GM19099 (cell line): ENCODE measurements around the gene SIDT1.
A peak's percentile ranks its signal among the peaks of the same experiment; 100 is the strongest.

ENCODE experiments used
- POLR2A ChIP-seq: IDR thresholded peaks from 3 replicates; pipeline ENCODE4 v1.6.1; 2011; ENCODE audit warnings: low read depth; ENCODE audit not compliant: insufficient read length; ENCODE audit errors: extremely low read depth

The SIDT1 gene

DNA sequence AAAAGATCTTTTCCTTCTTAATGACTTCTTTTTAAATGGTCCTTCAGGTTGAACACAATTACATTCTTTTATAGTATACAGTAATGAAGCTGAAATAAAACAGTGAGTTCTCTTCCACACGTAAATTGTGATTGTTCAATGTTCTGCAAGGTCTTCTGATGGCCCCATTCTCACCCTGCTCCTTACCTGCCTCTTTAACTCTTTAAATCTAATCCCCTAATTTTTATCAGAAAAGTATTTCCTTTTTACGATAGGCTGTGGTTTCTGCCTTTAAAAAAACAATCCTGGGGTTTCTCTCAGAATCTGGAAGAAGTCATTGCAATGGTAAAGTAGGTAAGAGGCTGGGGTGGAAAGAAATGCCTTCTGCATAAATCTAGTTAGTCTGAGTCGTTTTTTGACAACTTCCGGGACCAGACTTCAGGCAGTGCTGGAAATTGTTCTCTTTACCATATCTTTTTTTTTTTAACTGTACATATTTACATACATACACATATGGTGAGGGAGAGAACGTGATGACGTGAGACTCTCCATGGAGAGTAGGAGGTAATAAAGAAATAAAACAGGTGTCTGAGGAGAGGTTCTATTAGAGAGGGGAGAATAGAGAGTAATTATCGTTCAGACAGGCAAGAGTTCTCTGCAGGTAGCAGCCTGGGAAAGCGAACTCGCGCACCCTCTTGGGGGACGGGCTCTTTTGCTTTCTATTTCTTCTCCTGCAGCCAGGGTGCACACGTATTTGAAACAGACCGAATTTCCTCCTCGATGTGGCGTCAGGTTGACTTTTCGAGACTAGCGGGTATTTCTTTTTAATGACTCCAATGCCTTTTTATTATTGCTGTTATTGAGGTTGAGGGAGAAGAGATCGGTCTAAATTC is at the start of gene SIDT1:
Gene SIDT1, plus strand, starts transcription at position 730 of the 872 bp plus-strand sequence. CDS start 467 bp downstream, outside the sequence.
- peak; percentile 74 for TF ChIP-seq POLR2A

DNA sequence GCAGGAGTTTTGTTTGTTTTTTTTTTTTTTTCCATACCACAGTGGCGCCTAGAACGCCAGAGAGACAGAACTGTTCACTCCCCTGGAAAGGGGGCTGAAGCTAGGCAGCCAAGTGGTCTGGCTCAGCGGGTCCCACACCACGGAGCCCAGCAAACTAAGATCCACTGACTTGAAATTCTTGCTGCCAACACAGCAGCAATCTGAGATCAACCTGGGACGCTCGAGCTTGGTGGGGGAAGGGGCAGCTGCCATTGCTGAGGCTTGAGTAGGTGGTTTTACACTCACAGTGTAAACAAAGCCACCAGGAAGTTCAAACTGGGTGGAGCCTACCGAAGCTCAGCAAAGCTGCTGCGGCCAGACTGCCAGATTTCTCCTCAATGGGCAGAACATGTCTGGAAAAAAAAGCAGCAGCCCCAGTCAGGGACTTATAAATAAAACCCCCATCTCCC is 47.2 kb upstream of the SIDT1 start:
- TF ChIP-seq POLR2A = no peak

DNA sequence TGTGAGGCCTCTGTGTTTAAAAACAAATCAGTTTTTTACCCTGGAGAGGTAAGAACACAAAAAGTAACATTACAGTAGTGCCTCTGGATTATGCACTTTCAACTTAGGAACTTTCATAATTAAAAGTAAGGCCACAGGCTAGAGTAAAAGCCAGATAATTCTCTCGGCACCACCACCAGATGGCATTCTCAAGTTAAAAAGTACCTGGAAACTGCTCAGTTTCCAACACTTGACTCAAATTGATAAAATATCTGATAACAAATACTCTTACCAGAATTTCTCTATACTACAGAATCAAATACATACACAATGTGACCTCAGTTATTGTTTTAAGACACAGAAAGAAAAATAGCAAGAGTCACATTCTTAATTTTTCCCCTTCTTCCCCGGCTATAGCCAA is 37.3 kb upstream of the SIDT1 start:
- no peak for TF ChIP-seq POLR2A

DNA sequence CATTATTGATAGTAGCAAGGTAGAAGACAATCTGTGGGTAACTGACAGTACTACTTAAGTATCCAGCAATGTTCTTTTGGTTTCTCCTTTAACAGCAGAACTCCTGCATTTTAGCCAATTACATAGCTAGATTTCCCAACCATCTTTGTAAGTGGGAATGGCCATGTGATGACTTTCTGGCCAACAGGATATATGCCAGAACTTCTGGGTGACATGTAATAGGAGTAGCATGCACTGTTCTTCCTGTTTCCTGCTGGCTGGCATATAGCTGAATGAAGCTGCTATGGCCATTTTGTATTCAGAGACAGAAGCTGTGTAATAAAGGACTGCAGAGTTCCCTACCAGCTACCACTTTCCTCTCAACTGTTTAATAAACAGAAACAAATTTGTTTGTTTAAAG is 35.4 kb upstream of the SIDT1 start:
- no peak for TF ChIP-seq POLR2A

DNA sequence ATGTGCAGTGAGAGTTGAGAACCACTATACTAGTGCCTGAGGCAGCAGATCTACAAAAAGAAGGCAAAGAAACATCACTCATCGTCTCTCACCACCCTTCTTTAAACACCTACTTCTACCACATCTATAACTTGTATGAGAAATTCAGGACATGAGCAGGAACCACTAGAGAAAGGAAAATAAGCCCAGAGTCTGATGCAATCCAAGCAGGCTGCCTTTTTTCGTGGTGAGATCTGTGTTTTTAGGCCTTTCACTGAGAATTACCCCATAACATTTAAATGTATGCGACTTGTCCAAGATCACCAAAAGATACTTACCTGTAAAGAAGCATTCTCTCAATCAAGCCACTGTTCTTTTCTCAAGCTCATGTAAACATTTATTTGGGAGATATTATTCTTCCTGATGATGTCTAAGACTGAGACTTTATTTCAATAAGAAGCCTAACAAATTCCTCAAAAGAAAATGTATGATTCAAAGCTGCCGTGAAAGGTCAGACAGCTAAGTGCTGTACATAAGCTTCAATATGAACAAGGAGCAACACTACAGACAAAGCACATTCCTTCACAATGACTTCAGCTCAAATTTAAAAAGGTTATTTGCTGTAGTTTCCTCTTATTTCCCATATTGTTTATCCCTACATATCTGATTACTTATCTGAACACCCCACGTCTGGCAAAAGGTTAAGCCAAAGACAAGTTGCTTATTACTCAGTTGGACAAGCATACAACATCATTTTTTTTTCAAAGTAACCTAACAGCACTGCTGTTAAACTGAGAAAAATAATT is 33.9 kb upstream of the SIDT1 start:
- TF ChIP-seq POLR2A = no peak

DNA sequence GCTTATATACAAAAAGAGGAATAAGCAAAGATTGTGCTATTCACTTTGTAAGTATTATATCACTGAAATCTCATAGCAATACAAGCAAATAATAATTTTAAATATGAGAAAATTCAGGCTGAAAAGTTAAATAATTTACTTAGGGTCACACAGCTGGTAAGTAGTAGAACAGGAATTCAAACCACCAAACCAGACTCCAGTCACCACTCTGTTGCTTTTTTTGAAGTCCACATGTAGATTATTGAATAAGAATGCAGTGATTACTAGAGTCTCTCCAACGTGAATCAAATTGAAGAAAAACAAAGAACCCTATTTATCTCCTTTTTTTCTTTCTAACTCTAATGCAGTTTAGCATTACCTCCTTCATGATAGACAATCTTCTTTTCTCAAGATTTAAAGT is 33.3 kb upstream of the SIDT1 start:
- no peak for TF ChIP-seq POLR2A

DNA sequence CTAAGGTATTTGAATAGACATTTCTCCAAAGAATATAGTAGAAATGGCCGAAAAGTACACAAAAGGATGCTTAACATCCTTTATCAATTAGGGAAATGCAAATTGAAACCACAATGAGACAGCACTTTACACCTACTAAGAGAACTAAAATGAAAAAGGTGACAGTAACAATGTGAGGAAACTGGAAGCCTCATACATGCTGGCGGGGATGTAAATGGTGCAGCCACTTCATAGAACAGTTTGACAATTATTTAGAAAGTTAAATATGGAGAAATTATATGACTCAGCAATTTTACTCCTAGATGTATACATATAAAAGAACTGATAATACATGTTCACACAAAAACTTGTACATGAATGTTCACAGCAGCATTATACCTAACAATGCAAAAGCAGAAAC is 30.8 kb upstream of the SIDT1 start:
- no peak for TF ChIP-seq POLR2A

DNA sequence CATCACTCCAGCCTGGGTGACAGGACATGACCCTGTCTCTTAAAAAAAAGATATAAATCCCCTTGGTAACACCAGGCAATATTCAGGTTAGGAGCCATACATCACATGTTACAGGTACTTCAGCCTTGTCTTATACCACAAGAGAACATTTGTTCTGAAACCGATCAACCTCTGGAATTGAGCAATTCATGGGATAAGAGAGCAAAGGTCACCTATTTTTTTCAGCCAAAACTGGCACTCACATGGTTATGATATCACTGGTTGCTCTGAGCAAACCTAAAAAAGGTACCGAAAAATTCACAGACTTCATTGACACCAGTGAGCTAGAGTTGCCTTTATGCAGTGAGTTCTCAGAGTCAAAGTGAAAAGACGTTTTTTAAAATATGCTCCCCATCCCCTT is 26.5 kb upstream of the SIDT1 start:
- no peak for TF ChIP-seq POLR2A

DNA sequence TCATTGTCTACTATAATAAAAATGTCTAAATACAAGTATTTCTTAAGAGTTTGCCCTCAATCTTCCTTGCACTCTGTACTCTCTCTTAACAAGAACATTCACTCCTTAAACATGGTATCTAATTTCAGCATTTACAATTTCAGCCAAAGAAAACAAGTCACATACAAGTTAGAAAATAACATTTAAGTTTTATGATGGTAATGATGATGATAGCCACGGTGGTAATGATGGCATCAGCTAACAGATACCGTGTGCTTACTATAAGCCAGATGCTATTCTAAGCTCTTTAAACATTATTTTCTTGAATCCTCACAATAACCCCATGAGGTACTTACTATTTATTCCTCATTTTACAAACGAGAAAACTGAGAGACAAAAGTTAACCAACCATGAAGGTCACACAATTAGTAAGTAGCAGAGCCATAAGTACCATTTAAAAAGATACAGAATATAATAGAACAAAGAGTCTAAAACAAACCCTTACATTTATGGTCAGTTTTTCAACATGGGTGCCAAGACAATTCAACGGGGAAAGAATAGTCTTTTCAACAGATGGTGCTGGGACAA is 24.8 kb upstream of the SIDT1 start:
- TF ChIP-seq POLR2A = no peak

DNA sequence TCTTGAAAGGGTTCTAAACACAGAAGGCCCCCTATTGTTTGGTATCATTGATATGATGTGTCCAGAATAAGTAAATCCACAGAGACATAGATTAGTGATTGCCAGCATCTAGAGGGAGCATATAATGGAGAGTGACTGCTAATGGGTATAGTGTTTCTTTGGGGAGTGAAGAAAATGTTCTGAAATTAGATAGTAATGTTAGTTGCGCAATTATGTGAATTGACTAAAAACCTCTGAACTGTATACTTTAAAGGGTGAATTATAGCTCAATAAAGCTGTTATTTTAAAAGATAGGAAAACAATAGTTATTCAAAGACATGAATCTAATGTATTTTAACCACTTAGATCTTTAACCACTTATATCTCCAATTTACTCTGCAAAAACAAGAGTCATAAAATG is 23.4 kb upstream of the SIDT1 start:
- no peak for TF ChIP-seq POLR2A

DNA sequence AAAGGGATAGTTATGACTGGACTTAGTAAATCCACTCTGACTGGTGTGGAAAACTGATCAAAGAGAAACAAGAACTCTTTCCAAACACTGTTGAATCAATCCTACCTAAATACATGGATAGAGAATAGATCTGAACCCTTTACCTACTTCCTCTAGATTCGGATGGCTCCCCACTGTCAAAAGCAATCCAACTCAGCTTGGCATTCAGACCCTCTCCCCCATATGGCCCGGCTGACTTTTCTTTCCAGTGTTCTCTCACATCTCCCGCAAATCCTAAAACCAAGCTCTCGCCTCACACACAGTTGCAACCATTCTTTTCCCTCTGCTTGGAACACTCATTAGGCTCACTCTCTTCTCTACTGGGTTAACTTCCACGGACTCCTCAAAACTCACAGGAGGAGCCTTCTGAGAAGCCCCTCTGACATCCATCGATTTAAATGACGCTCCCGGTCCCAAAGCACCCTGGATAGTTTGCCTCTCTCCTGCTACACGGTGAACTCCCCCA is 18.0 kb upstream of the SIDT1 start:
- no peak for TF ChIP-seq POLR2A

DNA sequence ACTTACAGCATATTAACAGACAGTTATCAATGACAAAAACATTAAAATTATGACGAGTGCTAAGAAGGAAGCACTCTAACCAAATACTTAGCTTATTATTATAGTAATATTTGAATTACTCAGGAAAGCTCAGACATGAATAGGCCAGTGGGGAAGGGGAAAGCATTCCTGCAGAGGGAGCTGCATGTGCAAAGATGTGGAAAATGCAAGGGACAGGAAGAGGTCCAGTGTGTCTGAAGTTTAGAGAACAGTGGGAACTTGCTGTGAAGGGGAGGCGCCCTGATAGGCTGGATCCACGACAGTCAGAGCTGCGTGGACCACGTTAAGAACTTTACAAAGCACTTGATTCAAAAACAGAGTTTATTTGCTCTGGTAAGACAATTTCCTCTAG is 16.2 kb upstream of the SIDT1 start:
- TF ChIP-seq POLR2A = no peak

DNA sequence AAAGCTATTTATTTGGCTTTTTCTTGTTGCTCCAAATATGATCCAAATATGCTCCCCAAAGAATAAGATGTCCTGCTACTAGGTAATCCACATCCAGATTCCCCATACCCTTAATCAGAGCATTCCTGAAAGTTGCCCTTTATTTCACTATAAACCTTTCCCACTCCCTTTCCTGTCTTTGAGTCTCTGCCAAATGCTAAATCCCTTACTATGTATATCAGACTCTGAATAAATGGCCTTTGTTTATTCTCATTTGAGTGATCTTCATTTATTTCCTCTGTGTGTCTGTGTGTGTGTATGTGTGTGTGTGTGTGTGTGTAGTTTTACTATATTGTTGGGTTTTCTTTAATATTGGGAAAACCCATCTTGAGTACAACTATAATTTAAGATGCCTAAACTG is 10.4 kb upstream of the SIDT1 start:
- no peak for TF ChIP-seq POLR2A

DNA sequence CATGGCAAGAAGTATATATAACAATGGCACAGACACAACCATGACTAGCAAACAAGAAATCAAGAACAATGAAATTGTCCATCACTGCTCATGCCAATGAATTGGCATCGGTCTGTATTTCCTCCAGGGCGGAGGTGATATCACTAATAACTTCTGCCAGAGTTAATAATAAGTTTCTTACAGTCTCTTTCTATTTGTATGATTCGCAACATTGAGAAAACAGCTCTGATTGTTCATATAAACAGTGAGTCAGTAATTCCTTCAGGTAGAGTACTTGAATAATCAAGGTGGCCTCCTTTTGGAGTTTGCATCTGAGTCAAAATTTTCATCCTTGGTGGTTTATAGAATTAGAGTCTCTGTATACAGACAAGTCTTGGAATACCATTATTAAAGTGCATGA is 9.1 kb upstream of the SIDT1 start:
- no peak for TF ChIP-seq POLR2A
